ENCODE measurements around the gene TRIM69. TPM values are rescaled to one million over a fixed set of nuclear protein-coding genes. Genes with fewer than 3 reads are reported as not detected.

The TRIM69 gene
- total and polyA plus RNA-seq, 8 donors, result 2.4 to 15.8 (median 4.6) TPM

GRCh38 chr15:44812029-44812517 is 75.7 kb downstream of the TRIM69 start:
- peaks cover 4 to 26% (median 8%) of the 10 kb centered on the region in 3 donors for H3K4me1 ChIP-seq
- no peaks in the 10 kb centered on the region for H3K9me3 ChIP-seq
- H3K27me3 ChIP-seq, result no peaks in the 10 kb centered on the region
- TF ChIP-seq CTCF (IDR thresholded peaks at IDR 0.05), result no peak
- 8 to 12% methylated on average over 5 of the region's 5 CpGs for WGBS, 2 donors
- FAIRE-seq (no peak), ATAC-seq (peak; percentile 84 to 95 (median 92)), DNase-seq (peak; percentile 55 to 80 (median 60))
- intact Hi-C loops (cut with DNase I), result no loop called here
- H3K27ac ChIP-seq, result peak overlapping the region in 2 of 4 donors; percentile 66 to 72
- no peak overlapping the region for H3K4me3 ChIP-seq
- no peaks in the 10 kb centered on the region for H3K36me3 ChIP-seq

- TF ChIP-seq CTCF (IDR thresholded peaks at IDR 0.05), result no peak
- Histone ChIP-seq H3K4me3 (no peak overlapping the region), H3K4me1 (peaks cover 4 to 26% (median 8%) of the 10 kb centered on the region in 3 donors), H3K36me3 (no peaks in the 10 kb centered on the region), H3K27ac (peak overlapping the region in 2 of 4 donors; percentile 66 to 72), H3K27me3 (no peaks in the 10 kb centered on the region), H3K9me3 (no peaks in the 10 kb centered on the region)
- FAIRE-seq (no peak), ATAC-seq (peak; percentile 53 to 82 (median 71)), DNase-seq (peak in 1 of 6 donors; percentile 41)
- intact Hi-C loops (cut with DNase I), result no loop called here
- 25 to 40% methylated on average over 3 of the region's 3 CpGs for WGBS, 2 donors
These were observed 76.9 kb downstream of the TRIM69 start for GRCh38 chr15:44813231-44813630.

Other genes with a start within 250 kb of the TRIM69 start
- gene EIF3J, start 199.4 kb upstream of the TRIM69 start, total RNA-seq, result 10 to 100 TPM; 37.8 to 88.2 (median 58.7) TPM
- 10 to 100 TPM; 21.0 to 29.1 TPM for gene EIF3J, start 199.4 kb upstream of the TRIM69 start, polyA plus RNA-seq
- 10 to 100 TPM; 28.5 to 61.1 (median 38.0) TPM for gene SPG11, start 72.9 kb upstream of the TRIM69 start, total RNA-seq
- 10 to 100 TPM; 21.6 to 31.1 TPM for gene SPG11, start 72.9 kb upstream of the TRIM69 start, polyA plus RNA-seq
- gene PATL2, start 25.2 kb upstream of the TRIM69 start, total RNA-seq, result under 1 TPM; 0.24 to 0.93 (median 0.45) TPM
- 1 to 10 TPM in 1 of 2 donors, under 1 TPM in 1; 0.80 to 1.6 TPM for gene PATL2, start 25.2 kb upstream of the TRIM69 start, polyA plus RNA-seq
- 1,000 to 10,000 TPM in 2 of 6 donors, 100 to 1,000 TPM in 4; 209 to 1,305 (median 374) TPM for gene B2M, start 25.0 kb upstream of the TRIM69 start, total RNA-seq
- 1,000 to 10,000 TPM in 1 of 2 donors, 100 to 1,000 TPM in 1; 443 to 1,072 TPM for gene B2M, start 25.0 kb upstream of the TRIM69 start, polyA plus RNA-seq
- gene TERB2, start 220.2 kb downstream of the TRIM69 start, total RNA-seq, result not detected
- gene TERB2, start 220.2 kb downstream of the TRIM69 start, polyA plus RNA-seq, result not detected

Data from pancreas (tissue), 10 donors.